ENCODE data around the gene HOXB1. TPM values are rescaled to one million over a fixed set of nuclear protein-coding genes. Genes with fewer than 3 reads are reported as not detected.
A peak's percentile ranks its signal among the peaks of the same experiment; 100 is the strongest.

Gene HOXB1
- polyA plus RNA-seq, 1 experiment: not detected

- CTCF ChIA-PET: no interaction called here
- Histone ChIP-seq H3K36me3 (ENCODE audit: control insufficient read depth, insufficient read depth, low read length) (no peaks in the 10 kb centered on the region), H3K4me3 (ENCODE audit: low read depth, low read length) (peak overlapping the region; percentile 50), H3K27me3 (ENCODE audit: control insufficient read depth, insufficient read depth, low read length) (peaks cover 13% of the 10 kb centered on the region)
- DNase-seq (ENCODE audit: low read depth): no peak
- no peak for TF ChIP-seq CTCF (IDR thresholded peaks at IDR 0.05; ENCODE audit: insufficient read depth, low read depth, low read length)
- POLR2A ChIA-PET: no interaction called here
Observed at GRCh38 chr17:48542698-48543106, 11.9 kb upstream of the HOXB1 start.

GRCh38 chr17:48542114-48542656, 11.4 kb upstream of the HOXB1 start:
- POLR2A ChIA-PET: no interaction called here
- CTCF ChIA-PET: no interaction called here
- DNase-seq (ENCODE audit: low read depth): no peak
- Histone ChIP-seq H3K4me3 (ENCODE audit: low read depth, low read length) (peak overlapping the region; percentile 50), H3K27me3 (ENCODE audit: control insufficient read depth, insufficient read depth, low read length) (peaks cover 11% of the 10 kb centered on the region), H3K36me3 (ENCODE audit: control insufficient read depth, insufficient read depth, low read length) (no peaks in the 10 kb centered on the region)
- no peak for TF ChIP-seq CTCF (IDR thresholded peaks at IDR 0.05; ENCODE audit: insufficient read depth, low read depth, low read length)

- Histone ChIP-seq H3K36me3 (ENCODE audit: control insufficient read depth, insufficient read depth, low read length) (no peaks in the 10 kb centered on the region), H3K4me3 (ENCODE audit: low read depth, low read length) (peak overlapping the region; percentile 50), H3K27me3 (ENCODE audit: control insufficient read depth, insufficient read depth, low read length) (peaks cover 11% of the 10 kb centered on the region)
- POLR2A ChIA-PET: no interaction called here
- CTCF ChIA-PET: no interaction called here
- DNase-seq (ENCODE audit: low read depth): no peak
- no peak for TF ChIP-seq CTCF (IDR thresholded peaks at IDR 0.05; ENCODE audit: insufficient read depth, low read depth, low read length)
Observed at GRCh38 chr17:48541577-48542113, 10.8 kb upstream of the HOXB1 start.

- POLR2A ChIA-PET: no interaction called here
- CTCF ChIA-PET: no interaction called here
- peak overlapping the region; percentile 26 for H3K4me3 ChIP-seq (ENCODE audit: low read depth, low read length)
- H3K27me3 ChIP-seq (ENCODE audit: control insufficient read depth, insufficient read depth, low read length): peaks cover 11% of the 10 kb centered on the region
- no peak for DNase-seq (ENCODE audit: low read depth)
- TF ChIP-seq CTCF (IDR thresholded peaks at IDR 0.05; ENCODE audit: insufficient read depth, low read depth, low read length): no peak
- H3K36me3 ChIP-seq (ENCODE audit: control insufficient read depth, insufficient read depth, low read length): no peaks in the 10 kb centered on the region
Observed at GRCh38 chr17:48541036-48541576, 10.3 kb upstream of the HOXB1 start.

- CTCF ChIA-PET: interaction anchor here (2.4 kb wide), 1 partner anchor 47 kb away, joined by 7 read pairs; no protein-coding TSS in a partner anchor
- POLR2A ChIA-PET: interaction anchor here (0.5 kb wide), 1 partner anchor 73 kb away, joined by 4 read pairs; no protein-coding TSS in a partner anchor
- H3K4me3 ChIP-seq (ENCODE audit: low read depth, low read length): no peak overlapping the region
Observed at GRCh38 chr17:48540213-48540612, 9.4 kb upstream of the HOXB1 start.

More at GRCh38 chr17:48540213-48540612, 9.4 kb upstream of the HOXB1 start:
- no peak for TF ChIP-seq CTCF (IDR thresholded peaks at IDR 0.05; ENCODE audit: insufficient read depth, low read depth, low read length)
- Histone ChIP-seq H3K36me3 (ENCODE audit: control insufficient read depth, insufficient read depth, low read length) (no peaks in the 10 kb centered on the region), H3K27me3 (ENCODE audit: control insufficient read depth, insufficient read depth, low read length) (peaks cover 8% of the 10 kb centered on the region)
- no peak for DNase-seq (ENCODE audit: low read depth)

All from BJ (cell line).